NCI-H748 treated with DMSO at 0.1 percent for 48 hours (cell line): ENCODE measurements around the gene PARD6B.
A peak's percentile ranks its signal among the peaks of the same experiment; 100 is the strongest.

Experiments
- DNase-seq: peaks from one replicate; lab custom pipeline; 2025; lab: John Stamatoyannopoulos, UW

Gene PARD6B

DNA sequence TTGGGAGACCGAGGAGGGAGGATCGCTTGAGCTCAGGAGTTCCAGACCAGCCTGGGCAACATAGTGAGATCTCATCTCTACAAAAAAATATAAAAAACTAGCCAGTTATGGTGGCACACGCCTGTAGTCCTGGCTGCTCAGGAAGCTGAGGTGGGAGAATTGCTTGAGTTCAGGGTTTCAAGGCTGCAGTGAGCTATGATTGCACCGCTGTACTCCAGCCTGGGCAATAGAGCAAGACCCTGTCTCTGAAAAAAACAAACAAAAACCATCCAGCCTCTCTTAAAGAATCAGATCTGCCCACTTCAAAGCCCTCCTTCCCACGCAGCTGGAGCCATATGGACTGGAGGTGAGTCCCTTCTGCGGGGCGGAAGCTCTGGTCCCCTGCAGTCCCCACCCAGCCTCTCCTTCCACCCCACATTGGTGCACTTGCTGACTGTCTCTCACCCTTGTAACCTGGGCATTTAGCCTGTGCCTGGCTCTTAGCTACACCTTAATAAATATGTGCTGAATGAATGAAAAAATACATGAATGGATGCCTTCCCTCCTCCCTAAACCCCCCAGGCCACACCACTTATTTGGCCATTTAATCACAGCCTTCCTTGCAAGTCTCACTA, 7.2 kb upstream of the PARD6B start:
- no peak for DNase-seq

GRCh38 chr20:50724851-50725723, 6.3 kb upstream of the PARD6B start:
- DNase-seq = no peak

- DNase-seq = no peak
Observed at GRCh38 chr20:50725724-50726005, 5.7 kb upstream of the PARD6B start.

DNA sequence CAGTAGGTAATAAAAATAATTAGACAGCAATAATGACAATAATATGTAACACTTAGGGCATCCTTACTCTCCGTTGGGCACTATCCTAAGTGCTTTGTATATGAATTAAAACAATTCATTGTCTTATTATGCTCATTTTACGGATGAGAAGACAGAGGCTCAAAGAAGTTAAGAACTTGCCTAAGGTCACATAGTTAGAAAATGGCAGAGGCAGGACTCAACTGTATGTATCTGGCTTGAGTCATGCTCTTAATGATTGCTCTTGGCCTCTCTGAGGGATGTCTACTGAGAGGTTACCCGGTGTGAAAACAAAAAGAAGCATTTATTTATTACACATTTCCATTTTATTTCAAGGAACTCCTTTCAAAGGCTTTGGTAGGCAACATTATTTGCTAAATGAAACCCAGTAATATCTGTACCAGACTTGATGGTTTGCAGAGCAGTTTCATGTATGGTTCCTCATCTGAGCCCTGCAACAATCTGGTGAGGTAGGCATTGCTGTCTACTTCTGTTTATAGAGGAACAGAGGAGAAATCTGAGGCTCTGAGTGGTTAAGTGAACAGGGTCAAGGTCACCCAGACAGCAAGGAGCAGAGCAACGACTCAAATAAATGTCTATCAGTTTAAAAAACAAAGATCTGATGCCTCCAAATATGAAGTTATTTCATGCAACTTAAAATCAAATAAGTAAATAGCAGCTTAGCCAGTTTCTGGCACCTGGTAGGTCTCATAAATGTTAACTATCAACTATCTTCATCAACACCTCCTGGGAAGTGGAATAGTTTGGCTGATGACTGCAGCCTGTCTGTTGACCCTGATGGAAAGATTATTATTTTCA, 4.2 kb upstream of the PARD6B start:
- no peak for DNase-seq

- no peak for DNase-seq
Observed at GRCh38 chr20:50727792-50728485, 3.4 kb upstream of the PARD6B start.

- no peak for DNase-seq
Observed at GRCh38 chr20:50728486-50728980, 2.8 kb upstream of the PARD6B start.

DNA sequence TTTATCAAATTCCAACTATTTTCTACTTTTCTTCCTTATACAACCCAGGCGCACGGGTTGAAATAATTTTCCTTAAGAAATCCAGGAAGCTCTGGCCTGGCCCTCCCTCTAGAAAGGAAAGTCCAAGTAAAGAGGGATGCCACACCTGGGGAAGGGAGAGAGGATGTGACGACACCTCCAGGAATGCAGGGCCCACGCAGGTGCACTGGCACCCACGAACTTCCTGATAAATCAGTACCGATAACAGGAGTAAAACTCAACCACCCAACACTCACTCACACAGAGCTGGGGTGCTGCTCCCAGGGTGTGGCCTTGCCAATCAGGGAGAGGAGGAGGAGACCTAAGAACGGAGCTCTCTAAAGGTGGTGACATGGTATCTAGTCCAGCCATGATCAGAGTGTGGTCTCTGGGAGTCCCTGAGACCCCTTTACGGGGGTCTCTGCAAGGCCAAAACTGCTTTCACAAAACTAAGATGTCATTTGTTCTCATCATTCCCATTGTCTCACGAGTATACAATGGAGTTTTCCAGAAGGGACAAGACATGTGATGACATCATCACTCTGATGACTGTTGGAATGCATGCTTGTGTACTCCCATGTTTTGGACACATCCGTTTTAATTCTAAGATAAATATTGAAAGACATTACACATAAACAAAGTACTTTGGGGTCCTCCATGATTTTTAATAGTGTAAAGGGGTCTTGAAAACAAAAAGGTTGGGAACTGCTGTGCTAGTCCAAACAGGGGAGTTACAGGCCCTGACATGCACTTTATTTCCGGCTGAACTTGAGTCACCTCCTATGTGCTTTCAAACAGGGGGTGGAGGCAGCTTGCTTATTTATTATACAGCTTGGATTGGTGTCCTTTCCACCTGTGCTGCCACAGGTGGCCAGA, 2.2 kb upstream of the PARD6B start:
- no peak for DNase-seq

DNA sequence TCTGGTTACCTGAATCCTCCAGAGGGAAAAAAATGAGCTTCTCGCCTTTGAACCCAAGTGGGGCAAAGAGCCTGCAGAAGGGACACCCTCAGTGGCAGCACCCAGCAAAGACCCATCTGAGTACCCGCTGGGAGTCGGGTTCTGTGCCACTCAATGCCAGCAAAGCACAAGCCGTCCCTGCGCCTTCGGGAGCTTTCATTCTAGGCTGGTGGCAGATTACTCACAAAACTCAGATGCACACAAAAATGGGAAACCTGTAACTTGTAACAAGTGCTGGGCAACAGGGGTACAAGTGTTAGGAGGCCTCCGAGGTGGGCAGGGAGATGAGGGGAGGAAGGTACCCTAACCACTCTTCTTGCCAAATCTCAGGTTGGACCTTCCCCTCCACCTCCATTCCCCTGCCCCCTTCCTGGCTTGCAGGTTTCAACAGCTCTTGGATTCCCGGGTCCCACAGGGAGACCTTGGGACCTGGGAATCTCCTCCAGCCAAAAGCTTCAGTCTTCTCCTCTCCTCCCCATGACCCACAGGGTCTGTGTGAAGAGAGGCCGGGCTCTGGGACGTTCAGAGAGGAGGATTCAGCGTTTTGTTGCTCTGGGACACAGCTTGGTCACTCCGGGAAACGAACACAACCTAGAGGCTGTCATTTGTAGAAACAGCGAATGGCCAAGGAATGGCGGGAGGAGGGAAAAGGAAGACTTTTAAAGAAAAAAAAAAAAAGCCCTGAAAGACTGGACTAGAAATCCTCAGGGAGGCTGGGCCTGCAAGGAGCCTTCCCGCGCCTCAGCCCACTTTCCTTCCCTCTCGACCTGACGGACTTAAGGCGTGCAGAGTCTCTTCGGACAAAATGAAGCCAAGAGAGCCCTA, 1.2 kb upstream of the PARD6B start:
- DNase-seq = no peak

DNA sequence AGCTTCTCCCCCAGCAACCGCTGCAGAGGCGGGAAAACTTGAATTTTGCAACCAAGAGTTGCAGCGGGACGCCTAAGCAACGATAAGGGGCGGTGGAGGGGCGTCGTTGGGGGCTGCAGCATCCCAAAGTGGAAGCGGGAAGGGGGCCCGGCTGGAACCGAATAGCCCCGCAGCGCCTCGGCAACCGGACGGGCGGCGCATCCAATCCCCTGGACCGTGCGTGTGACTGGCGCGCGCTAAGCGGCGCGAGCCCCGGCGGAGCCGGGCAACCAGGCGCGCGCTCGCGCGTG, 670 bp upstream of the PARD6B start:
- no peak for DNase-seq

- peak; percentile 1 for DNase-seq
Observed at GRCh38 chr20:50731930-50732690, 730 bp downstream of the PARD6B start.

DNA sequence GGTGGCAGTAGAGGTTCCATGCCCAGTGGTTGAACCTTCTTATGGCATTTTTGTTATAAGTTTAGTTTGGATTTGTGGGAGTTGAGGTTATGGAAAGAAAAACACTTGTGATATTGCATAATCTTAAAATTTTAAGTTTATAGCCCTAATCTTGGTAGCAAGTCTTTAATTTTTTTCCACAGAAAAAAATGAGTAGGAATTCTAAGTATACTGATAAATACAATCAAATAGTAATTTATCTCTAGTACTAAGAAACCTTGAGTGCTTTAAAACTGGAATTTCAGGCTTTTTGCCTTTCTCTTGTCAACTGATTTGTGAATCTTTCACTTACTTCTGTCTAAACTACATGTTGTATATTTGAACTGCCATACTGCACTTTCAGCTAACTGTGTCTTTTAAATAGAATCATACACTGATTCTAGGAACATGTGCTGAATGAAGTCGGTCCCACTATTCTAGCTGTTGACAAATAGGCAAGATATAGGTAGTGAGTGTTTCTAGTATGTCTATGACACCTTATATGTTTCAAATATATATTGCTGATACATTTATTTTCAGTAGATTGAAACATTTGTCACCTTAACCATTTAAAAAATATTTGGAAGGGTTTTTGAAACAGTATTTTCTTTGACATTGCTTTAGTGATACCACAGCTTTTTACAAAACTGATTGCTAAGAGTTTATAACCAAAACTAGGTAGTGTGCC, 2.4 kb downstream of the PARD6B start:
- DNase-seq = no peak

GRCh38 chr20:50734730-50735679, 3.6 kb downstream of the PARD6B start:
- DNase-seq = no peak

DNA sequence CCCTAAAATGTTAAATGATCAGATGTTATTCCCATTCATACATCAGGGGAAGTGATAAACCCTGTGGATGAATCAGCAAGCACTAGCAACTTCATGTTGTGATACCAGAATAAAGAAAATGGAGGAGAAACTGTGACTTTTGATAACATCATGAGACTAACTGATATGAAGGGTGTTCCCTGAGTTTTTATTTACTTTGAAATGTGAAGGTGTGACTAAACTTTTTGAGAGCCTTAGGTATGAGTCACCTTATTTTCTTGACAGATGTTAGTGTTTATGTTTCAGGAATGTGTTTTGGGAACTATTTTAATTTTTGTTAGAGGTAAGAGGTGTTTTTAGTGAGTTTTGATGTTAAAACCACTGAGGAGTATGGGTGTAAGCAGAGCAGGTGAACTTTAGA, 4.4 kb downstream of the PARD6B start:
- no peak for DNase-seq

GRCh38 chr20:50737352-50737751, 6.0 kb downstream of the PARD6B start:
- no peak for DNase-seq

DNA sequence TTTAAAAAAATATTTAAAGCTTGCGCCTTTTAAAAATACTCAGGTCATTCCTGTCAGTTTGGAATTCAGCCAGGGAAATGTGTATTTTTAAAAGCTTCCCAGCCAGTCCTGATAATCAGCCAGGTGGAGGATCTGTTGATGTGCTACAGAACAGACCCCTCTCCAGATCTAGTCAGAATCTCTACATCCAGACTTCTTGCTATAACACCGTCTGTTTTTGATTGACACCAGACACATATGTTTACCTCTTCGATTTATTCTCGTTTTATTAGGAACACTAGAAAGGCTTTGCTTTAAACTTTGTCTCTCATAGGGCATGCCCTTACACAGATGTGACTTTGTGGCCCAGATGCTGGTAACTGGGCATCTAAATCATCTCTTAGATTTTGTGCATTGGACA, 11.7 kb downstream of the PARD6B start:
- DNase-seq = no peak

DNA sequence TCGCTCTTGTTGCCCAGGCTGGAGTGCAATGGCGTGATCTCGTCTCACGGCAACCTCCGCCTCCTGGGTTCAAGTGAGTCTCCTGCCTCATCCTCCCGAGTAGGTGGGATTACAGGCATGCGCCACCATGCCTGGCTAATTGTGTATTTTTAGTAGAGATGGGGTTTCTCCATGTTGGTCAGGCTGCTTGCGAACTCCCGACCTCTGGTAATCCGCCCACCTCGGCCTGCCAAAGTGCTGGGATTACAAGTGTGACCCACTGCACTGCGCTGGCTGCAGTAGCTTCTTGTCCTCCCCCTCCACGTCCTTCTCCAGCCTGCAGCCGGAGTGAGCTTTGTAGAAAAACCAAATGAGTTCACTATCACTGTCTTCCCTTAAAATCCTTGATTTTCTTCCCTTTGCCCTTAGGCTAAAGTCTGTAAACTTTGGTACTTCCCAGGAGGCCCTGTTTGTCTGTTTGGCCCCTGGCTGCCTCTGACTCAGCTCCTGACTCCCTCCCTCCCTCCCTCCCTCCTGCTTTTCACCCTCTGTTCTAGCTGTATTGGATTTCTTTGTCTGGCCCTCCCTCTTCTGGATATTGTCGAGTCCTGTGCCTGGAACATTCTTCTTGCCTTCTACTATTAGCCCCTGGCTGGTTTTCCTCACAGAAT, 12.9 kb downstream of the PARD6B start:
- no peak for DNase-seq

GRCh38 chr20:50745634-50746137, 14.3 kb downstream of the PARD6B start:
- no peak for DNase-seq
